HPDE6-E6E7 (cell line): ENCODE measurements around the gene SPEN.
"Not testable (repeated sequence)": the region's sequence is repeated elsewhere in the genome, so short reads cannot be mapped to it uniquely, and the experiment has no call there.

Experiments used
- DNase-seq: peaks from one replicate; pipeline ENCODE4 v3.0.0; 2011; ENCODE audit warnings: missing footprints; ENCODE audit errors: extremely low spot score

Gene SPEN

GRCh38 chr1:15959827-15960446, 112.4 kb downstream of the SPEN start:
- DNase-seq, result no peak

GRCh38 chr1:15960808-15961207, 113.3 kb downstream of the SPEN start:
- no peak for DNase-seq

- no peak for DNase-seq
These were observed 114.0 kb downstream of the SPEN start for GRCh38 chr1:15961492-15961891.

GRCh38 chr1:15962176-15962575, 114.7 kb downstream of the SPEN start:
- no peak for DNase-seq

- no peak for DNase-seq
These were observed 115.3 kb downstream of the SPEN start for GRCh38 chr1:15962671-15963362.

GRCh38 chr1:15963363-15963967, 116.0 kb downstream of the SPEN start:
- DNase-seq, result no peak

GRCh38 chr1:15963968-15964648, 116.6 kb downstream of the SPEN start:
- DNase-seq, result no peak

GRCh38 chr1:15965228-15965767, 117.8 kb downstream of the SPEN start:
- no peak for DNase-seq

- no peak for DNase-seq
These were observed 118.8 kb downstream of the SPEN start for GRCh38 chr1:15966081-15966955.

- DNase-seq, result no peak
These were observed 119.4 kb downstream of the SPEN start for GRCh38 chr1:15966956-15967344.

- no peak for DNase-seq
These were observed 120.7 kb downstream of the SPEN start for GRCh38 chr1:15968172-15968571.

- DNase-seq, result no peak
These were observed 121.9 kb downstream of the SPEN start for GRCh38 chr1:15969321-15969880.

- no peak for DNase-seq
These were observed 123.4 kb downstream of the SPEN start for GRCh38 chr1:15970911-15971310.

- DNase-seq, result no peak
These were observed 124.9 kb downstream of the SPEN start for GRCh38 chr1:15972409-15972808.

- DNase-seq, result no peak
These were observed 126.3 kb downstream of the SPEN start for GRCh38 chr1:15973772-15974171.

GRCh38 chr1:15974855-15975254, 127.3 kb downstream of the SPEN start:
- DNase-seq, result no peak

GRCh38 chr1:15975358-15975804, 127.9 kb downstream of the SPEN start:
- DNase-seq, result peak; percentile 22

- DNase-seq, result peak; percentile 95
These were observed 128.5 kb downstream of the SPEN start, which contains the start of gene ZBTB17 for GRCh38 chr1:15975805-15976680. ZBTB17 (minus strand) TSS chr1:15976101; CDS start chr1:15948495, 27,606 bp downstream.

GRCh38 chr1:15977947-15978346, 130.4 kb downstream of the SPEN start:
- DNase-seq, result not testable (repeated sequence)

- no peak for DNase-seq
These were observed 134.2 kb downstream of the SPEN start for GRCh38 chr1:15981679-15982078.
